GM21367 (cell line): ENCODE measurements around the gene MAP3K7.
A peak's percentile ranks its signal among the peaks of the same experiment; 100 is the strongest.

Source experiments
- ATAC-seq: cut with Tn5 transposase; IDR thresholded peaks from one replicate; pipeline ENCODE4 v1.9.1; 2021; ENCODE audit not compliant: unreplicated experiment

The MAP3K7 gene

GRCh38 chr6:90533615-90534336 lies 53.1 kb downstream of the MAP3K7 start:
- no peak for ATAC-seq

GRCh38 chr6:90530882-90531281 lies 56.0 kb downstream of the MAP3K7 start:
- no peak for ATAC-seq

- no peak for ATAC-seq
These were observed 61.5 kb downstream of the MAP3K7 start for GRCh38 chr6:90525421-90525820.

- ATAC-seq = no peak
These were observed 63.0 kb downstream of the MAP3K7 start for GRCh38 chr6:90523779-90524310.

GRCh38 chr6:90521955-90522354 lies 64.9 kb downstream of the MAP3K7 start:
- ATAC-seq = no peak

GRCh38 chr6:90516074-90516660 lies 70.7 kb downstream of the MAP3K7 start:
- ATAC-seq = no peak

GRCh38 chr6:90514496-90514895 lies 72.4 kb downstream of the MAP3K7 start:
- no peak for ATAC-seq

- no peak for ATAC-seq
These were observed 78.1 kb downstream of the MAP3K7 start for GRCh38 chr6:90508753-90509152.

GRCh38 chr6:90502866-90503407 lies 83.9 kb downstream of the MAP3K7 start:
- ATAC-seq = peak; percentile 60

- no peak for ATAC-seq
These were observed 84.5 kb downstream of the MAP3K7 start for GRCh38 chr6:90502381-90502780.

- ATAC-seq = no peak
These were observed 86.4 kb downstream of the MAP3K7 start for GRCh38 chr6:90500458-90500857.

GRCh38 chr6:90497411-90497810 lies 89.5 kb downstream of the MAP3K7 start:
- ATAC-seq = no peak

GRCh38 chr6:90496258-90497016 lies 90.4 kb downstream of the MAP3K7 start:
- no peak for ATAC-seq

GRCh38 chr6:90495216-90495817 lies 91.6 kb downstream of the MAP3K7 start:
- no peak for ATAC-seq

- ATAC-seq = no peak
These were observed 92.6 kb downstream of the MAP3K7 start for GRCh38 chr6:90494067-90494780.

GRCh38 chr6:90493332-90493731 lies 93.5 kb downstream of the MAP3K7 start:
- no peak for ATAC-seq

GRCh38 chr6:90492798-90493197 lies 94.1 kb downstream of the MAP3K7 start:
- no peak for ATAC-seq

- ATAC-seq = no peak
These were observed 94.5 kb downstream of the MAP3K7 start for GRCh38 chr6:90492369-90492768.

GRCh38 chr6:90490030-90490716 lies 96.7 kb downstream of the MAP3K7 start:
- no peak for ATAC-seq

GRCh38 chr6:90488816-90489215 lies 98.1 kb downstream of the MAP3K7 start:
- ATAC-seq = no peak
